Measurements from ENCODE around the gene ARL15. TPM values are rescaled to one million over a fixed set of nuclear protein-coding genes. Genes with fewer than 3 reads are reported as not detected.

ARL15 gene
- total RNA-seq, 4 donors from 2014 or later, result 13.0 to 52.7 (median 17.1) TPM

GRCh38 chr5:54205918-54206317, 104.5 kb downstream of the ARL15 start:
- H3K4me1 ChIP-seq, result peaks cover 0 to 16% (median 3%) of the 10 kb centered on the region in 4 donors
- 94 to 100% methylated on average over 1 of the region's 1 CpG for WGBS, 2 donors

DNA sequence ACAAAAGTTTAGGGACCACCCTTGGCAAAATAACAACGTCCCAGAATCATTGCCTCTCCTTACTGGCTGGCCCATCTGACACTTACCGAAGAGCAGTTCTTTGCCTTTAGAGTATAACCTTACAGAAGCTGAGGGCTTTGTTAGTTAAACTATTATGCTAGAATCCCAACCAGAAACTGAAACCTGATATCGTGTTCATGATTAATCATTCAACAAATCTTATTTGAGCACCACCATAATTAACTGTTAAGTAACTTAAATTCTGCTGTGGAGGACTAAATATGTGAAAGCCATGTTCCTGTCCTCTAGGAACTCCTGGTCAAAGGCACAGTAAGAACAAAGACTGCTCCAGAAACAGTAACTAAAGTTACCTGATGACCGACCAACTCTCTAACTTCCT, 104.9 kb downstream of the ARL15 start:
- H3K4me3 ChIP-seq, result no peak overlapping the region
- 83 to 86% methylated on average over 4 of the region's 4 CpGs for WGBS, 2 donors
- no peak overlapping the region for H3K27ac ChIP-seq
- H3K27me3 ChIP-seq, result no peaks in the 10 kb centered on the region
- no peaks in the 10 kb centered on the region for H3K36me3 ChIP-seq
- H3K4me1 ChIP-seq, result peaks cover 0 to 11% (median 3%) of the 10 kb centered on the region in 4 donors
- TF ChIP-seq EP300 (IDR thresholded peaks at IDR 0.05) (no peak), POLR2A (IDR thresholded peaks at IDR 0.05) (no peak)
- TF ChIP-seq, protein P1, sequence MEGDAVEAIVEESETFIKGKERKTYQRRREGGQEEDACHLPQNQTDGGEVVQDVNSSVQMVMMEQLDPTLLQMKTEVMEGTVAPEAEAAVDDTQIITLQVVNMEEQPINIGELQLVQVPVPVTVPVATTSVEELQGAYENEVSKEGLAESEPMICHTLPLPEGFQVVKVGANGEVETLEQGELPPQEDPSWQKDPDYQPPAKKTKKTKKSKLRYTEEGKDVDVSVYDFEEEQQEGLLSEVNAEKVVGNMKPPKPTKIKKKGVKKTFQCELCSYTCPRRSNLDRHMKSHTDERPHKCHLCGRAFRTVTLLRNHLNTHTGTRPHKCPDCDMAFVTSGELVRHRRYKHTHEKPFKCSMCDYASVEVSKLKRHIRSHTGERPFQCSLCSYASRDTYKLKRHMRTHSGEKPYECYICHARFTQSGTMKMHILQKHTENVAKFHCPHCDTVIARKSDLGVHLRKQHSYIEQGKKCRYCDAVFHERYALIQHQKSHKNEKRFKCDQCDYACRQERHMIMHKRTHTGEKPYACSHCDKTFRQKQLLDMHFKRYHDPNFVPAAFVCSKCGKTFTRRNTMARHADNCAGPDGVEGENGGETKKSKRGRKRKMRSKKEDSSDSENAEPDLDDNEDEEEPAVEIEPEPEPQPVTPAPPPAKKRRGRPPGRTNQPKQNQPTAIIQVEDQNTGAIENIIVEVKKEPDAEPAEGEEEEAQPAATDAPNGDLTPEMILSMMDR (IDR thresholded peaks at IDR 0.05), result no peak
- H3K9me3 ChIP-seq, result peaks cover 0 to 4% (median 0%) of the 10 kb centered on the region in 4 donors
- no peak for DNase-seq (ENCODE audit: low spot score in 2 of 2)

More at GRCh38 chr5:54205918-54206317, 104.5 kb downstream of the ARL15 start:
- Histone ChIP-seq H3K4me3 (no peak overlapping the region), H3K36me3 (no peaks in the 10 kb centered on the region), H3K27ac (no peak overlapping the region), H3K9me3 (peaks cover 0 to 4% (median 0%) of the 10 kb centered on the region in 4 donors), H3K27me3 (no peaks in the 10 kb centered on the region)
- DNase-seq (ENCODE audit: low spot score in 2 of 2), result no peak
- TF ChIP-seq EP300 (IDR thresholded peaks at IDR 0.05) (no peak), POLR2A (IDR thresholded peaks at IDR 0.05) (no peak)
- TF ChIP-seq, protein P1 (IDR thresholded peaks at IDR 0.05), result no peak

DNA sequence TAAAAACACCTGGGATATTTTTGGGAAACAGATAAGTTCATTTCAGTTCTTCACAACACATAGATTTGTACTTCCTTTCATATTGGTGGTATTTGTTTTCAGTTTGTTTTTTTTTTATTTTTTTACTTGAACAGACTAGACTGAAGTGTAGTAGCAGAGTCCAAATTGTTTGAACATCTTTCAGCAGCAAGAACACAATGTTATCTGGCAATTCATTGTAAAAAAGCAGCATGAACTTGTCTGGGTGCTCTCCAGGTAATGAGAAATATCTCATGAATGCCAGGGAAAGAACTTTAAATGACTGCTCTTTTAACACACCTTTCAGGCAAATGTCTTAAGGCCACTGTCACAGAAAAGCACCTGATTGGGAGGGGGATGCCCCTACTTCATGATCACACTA, 113.4 kb downstream of the ARL15 start:
- Histone ChIP-seq H3K27ac (no peak overlapping the region), H3K9me3 (peaks cover 0 to under 1% (median 0%) of the 10 kb centered on the region in 4 donors), H3K27me3 (no peaks in the 10 kb centered on the region), H3K4me1 (no peaks in the 10 kb centered on the region), H3K36me3 (no peaks in the 10 kb centered on the region), H3K4me3 (no peak overlapping the region)
- no peak for DNase-seq (ENCODE audit: low spot score in 2 of 2)
- TF ChIP-seq, protein P1 (IDR thresholded peaks at IDR 0.05), result no peak
- TF ChIP-seq EP300 (IDR thresholded peaks at IDR 0.05) (no peak), POLR2A (IDR thresholded peaks at IDR 0.05) (no peak)

DNA sequence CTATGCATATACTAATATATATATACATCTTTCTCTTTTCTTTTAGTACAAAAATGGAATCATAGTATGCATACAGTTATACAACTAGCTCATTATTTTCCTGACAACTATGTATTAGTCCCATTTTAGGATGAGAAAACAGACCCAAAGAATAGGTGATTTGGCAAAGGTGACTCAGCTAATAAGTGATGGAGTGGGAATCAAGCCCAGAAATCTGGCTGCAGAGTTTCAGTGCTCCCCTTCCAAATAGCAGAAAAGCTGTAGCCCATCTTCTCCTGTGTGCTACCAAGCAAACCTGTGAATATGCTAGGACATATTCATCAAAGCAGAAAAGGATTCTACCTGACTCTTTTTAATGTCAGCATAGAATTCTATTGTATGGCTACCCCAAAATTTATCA, 114.7 kb downstream of the ARL15 start:
- DNase-seq (ENCODE audit: low spot score in 2 of 2), result no peak
- TF ChIP-seq POLR2A (IDR thresholded peaks at IDR 0.05), result no peak
- TF ChIP-seq, protein P1 (IDR thresholded peaks at IDR 0.05), result no peak
- no peak for TF ChIP-seq EP300 (IDR thresholded peaks at IDR 0.05)
- no peaks in the 10 kb centered on the region for H3K27me3 ChIP-seq
- no peak overlapping the region for H3K27ac ChIP-seq
- H3K36me3 ChIP-seq, result no peaks in the 10 kb centered on the region
- no peak overlapping the region for H3K4me3 ChIP-seq
- H3K4me1 ChIP-seq, result no peaks in the 10 kb centered on the region
- no peaks in the 10 kb centered on the region for H3K9me3 ChIP-seq

DNA sequence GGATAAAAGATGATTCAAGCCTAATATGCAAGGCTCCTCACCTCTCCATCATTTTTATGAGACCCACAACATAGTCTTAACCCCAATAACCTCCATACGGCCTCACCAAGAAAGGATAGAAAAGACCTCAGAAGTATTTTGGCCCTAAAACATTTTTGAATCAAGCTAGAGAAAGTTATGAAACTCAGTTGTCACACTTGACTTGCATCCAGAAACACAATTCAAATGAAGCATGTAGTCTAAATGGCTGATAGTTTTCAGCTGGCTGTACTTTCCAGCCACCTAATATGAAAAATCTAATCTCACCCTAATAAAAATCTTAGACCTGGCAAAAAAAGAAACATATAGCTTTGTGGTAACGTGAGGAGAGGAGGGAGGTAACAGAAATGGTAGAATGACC, 116.1 kb downstream of the ARL15 start:
- Histone ChIP-seq H3K27me3 (no peaks in the 10 kb centered on the region), H3K36me3 (no peaks in the 10 kb centered on the region), H3K9me3 (no peaks in the 10 kb centered on the region), H3K27ac (no peak overlapping the region), H3K4me1 (no peaks in the 10 kb centered on the region), H3K4me3 (no peak overlapping the region)
- 46 to 49% methylated on average over 2 of the region's 2 CpGs for WGBS, 2 donors
- no peak for TF ChIP-seq EP300 (IDR thresholded peaks at IDR 0.05)
- DNase-seq (ENCODE audit: low spot score in 2 of 2), result no peak

DNA sequence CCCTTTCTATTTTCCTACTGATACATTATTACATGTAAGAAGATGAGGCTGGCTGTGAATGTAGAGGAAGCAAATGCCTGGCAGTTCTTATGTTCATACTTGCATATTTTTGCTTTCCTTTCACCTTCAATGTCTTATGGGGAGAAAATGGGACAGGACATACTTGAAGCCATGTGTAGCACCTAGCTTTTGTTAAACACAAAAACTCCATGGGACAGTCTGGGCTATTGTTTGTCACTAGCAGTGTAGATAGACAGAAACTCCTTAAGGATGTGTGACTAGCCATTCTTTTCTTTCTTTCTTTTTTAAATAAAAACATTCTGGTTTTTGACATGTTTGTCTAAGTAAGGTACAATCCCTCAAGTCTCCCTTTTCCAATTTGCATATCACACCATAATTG, 122.7 kb downstream of the ARL15 start:
- Histone ChIP-seq H3K4me3 (no peak overlapping the region), H3K27me3 (no peaks in the 10 kb centered on the region), H3K9me3 (no peaks in the 10 kb centered on the region), H3K27ac (no peak overlapping the region), H3K36me3 (no peaks in the 10 kb centered on the region), H3K4me1 (no peaks in the 10 kb centered on the region)
- DNase-seq (ENCODE audit: low spot score in 2 of 2), result no peak
- TF ChIP-seq POLR2A (IDR thresholded peaks at IDR 0.05) (no peak), EP300 (IDR thresholded peaks at IDR 0.05) (no peak)
- TF ChIP-seq, protein P1 (IDR thresholded peaks at IDR 0.05), result no peak
